Ovary (tissue), 3 donors: ENCODE data around the gene GGN.

Source experiments
- CTCF ChIP-seq, 3 donors: fragments of 450-650 bp in 2 of 3; fragments of 200-600 bp in 1 of 3; IDR thresholded peaks; one replicate each; pipeline versions ENCODE4 v1.5.1 to v1.8.0; 2016 to 2022; ENCODE audit warnings: antibody characterized with exemption in 3 of 3, mild to moderate bottlenecking in 1 of 3
- EP300 ChIP-seq: sonication (generic); formaldehyde crosslinking; IDR thresholded peaks from one replicate; pipeline ENCODE4 v1.6.1; 2017; ENCODE audit warnings: antibody characterized with exemption
- POLR2A ChIP-seq: fragments of 450-650 bp; IDR thresholded peaks from one replicate; pipeline ENCODE4 v1.6.1; 2017; ENCODE audit warnings: antibody characterized with exemption, mild to moderate bottlenecking, moderate library complexity
- donor health status: DM: no; HTN: no; CAD: no.

DNA sequence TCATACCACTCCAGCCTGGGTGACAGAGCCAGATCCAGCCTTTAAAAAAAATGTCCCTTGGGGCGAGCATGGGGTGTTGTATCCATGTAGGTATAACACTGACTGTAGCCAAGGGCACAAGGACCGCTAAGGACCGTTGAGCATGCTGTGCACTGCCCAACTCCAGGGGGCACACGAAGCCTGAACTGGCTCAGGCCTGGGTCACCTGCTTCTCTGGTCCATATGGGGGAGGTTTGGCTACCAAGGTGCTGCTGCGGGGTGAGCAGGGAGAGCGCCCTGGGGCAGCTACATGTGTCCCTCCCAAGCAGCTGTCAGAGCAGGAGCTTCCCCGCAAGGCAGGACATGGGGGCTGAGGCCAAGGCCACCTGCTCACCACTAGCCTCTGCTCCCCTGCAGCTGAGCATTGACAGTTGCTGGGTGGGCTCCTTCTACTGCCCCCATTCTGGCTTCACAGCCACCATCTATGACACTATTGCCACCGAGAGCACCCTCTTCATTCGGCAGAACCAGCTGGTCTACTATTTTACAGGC, 35.9 kb downstream of the GGN start:
- TF ChIP-seq CTCF (IDR thresholded peaks at IDR 0.05) (no peak), POLR2A (no peak), EP300 (no peak)
